ENCODE measurements around the gene CLIP2. TPM values are rescaled to one million over a fixed set of nuclear protein-coding genes. Genes with fewer than 3 reads are reported as not detected.

The CLIP2 gene
- total RNA-seq, 1 donor, result 11.9 TPM

DNA sequence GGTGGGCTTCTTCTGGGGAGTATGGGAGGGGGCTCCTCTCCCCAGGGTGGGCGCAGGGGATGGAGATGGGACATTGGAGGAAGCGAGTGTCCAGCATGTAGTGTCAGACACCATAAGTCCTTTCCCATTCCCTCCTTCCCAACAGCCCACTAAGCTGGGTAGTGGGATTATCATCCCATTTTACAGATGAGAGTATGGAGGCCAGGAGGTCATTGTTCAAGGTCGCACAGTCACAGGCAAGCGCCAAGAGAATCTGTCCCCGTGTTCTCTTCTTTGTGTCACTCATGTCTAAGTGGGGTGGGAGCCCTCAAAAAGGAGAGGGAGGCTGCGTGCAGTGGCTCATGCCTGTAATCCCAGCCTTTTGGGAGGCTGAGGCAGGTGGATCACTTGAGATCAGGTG, 64.8 kb downstream of the CLIP2 start:
- no peaks in the 10 kb centered on the region for H3K4me1 ChIP-seq (ENCODE audit: insufficient read depth, low read length)
- no peaks in the 10 kb centered on the region for H3K27me3 ChIP-seq (ENCODE audit: insufficient read depth, low read length)
- no peaks in the 10 kb centered on the region for H3K9me3 ChIP-seq (ENCODE audit: low read depth, low read length)
- no peak overlapping the region for H3K4me3 ChIP-seq (ENCODE audit: low read length)

DNA sequence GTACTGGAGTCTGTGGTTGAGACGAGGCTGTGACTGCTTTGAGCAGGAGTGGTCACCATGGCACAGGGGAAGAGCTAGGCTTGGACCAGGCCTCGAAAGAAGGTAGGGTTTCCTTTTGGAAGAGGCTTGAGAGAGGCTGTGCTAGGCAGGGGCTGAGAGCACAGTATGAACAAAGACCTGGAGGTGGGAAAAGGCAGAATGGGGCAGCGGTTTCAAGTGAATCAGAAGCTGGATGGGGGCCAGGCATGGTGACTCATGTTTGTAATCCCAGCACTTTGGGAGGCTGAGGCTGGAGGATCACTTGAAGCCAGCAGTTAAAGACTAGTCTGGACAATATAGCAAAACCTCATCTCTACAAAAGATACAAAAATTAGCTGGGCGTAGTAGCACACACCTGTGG, 65.9 kb downstream of the CLIP2 start:
- no peaks in the 10 kb centered on the region for H3K27me3 ChIP-seq (ENCODE audit: insufficient read depth, low read length)
- no peak overlapping the region for H3K4me3 ChIP-seq (ENCODE audit: low read length)
- no peaks in the 10 kb centered on the region for H3K4me1 ChIP-seq (ENCODE audit: insufficient read depth, low read length)
- no peaks in the 10 kb centered on the region for H3K9me3 ChIP-seq (ENCODE audit: low read depth, low read length)

DNA sequence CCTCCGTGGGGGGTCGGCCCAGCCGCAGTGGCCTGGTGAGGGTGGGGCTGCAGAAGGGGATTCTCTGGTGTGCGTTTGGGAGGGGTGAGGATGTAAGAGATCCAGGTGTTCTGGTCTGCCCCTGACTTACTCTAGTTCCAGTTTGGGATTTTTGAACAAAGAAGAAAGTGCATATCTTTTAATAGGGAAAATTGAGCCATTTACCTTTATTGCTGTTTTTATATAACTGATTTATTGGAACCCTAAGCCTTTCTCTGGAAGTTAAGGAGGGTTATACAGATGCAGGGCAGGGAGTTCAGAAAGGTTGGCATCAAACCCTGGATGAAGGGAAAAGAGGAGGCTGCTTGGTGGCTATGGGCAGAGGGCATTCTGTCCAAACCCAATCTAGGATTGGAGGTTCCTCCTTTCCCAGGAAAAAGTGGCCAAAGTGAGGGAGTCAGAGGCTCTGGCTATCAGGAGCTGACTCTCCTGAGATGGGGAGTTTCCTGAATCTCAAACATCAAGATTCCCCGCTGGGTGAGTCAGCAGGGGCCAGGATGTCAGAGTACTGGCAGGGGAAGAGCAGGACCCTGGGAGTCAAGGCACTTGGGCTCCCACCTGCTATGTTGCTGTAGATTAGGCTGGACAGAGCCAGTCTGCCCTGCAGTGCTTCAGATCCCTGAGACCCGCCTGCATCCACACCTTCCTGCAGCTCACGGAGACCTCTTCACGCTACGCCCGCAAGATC, 67.5 kb downstream of the CLIP2 start:
- Histone ChIP-seq H3K4me3 (ENCODE audit: low read length) (no peak overlapping the region), H3K9me3 (ENCODE audit: low read depth, low read length) (no peaks in the 10 kb centered on the region), H3K4me1 (ENCODE audit: insufficient read depth, low read length) (no peaks in the 10 kb centered on the region)

DNA sequence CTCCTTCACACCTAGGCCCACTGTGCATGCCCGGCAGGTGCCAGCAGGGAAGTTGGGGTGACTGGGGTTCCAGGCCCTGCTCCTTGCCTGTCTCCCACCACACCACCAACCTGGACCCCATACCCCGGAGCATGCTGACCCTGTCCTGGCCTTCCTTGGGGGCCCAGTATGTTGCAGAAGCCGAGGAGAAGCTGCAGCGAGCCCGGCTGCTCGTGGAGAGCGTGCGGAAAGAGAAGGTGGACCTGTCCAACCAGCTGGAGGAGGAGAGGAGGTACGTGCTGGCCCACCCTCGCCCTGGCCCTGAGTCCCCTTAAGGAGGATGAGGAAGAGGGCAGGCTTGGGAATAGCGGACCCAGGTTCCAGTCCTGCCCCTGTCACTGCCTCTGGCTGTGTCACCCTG, 70.8 kb downstream of the CLIP2 start:
- no peaks in the 10 kb centered on the region for H3K27me3 ChIP-seq (ENCODE audit: insufficient read depth, low read length)
- H3K4me3 ChIP-seq (ENCODE audit: low read length), result no peak overlapping the region
- H3K9me3 ChIP-seq (ENCODE audit: low read depth, low read length), result no peaks in the 10 kb centered on the region
- no peaks in the 10 kb centered on the region for H3K4me1 ChIP-seq (ENCODE audit: insufficient read depth, low read length)

More for the DNA sequence above, 67.5 kb downstream of the CLIP2 start:
- H3K27me3 ChIP-seq (ENCODE audit: insufficient read depth, low read length), result no peaks in the 10 kb centered on the region

DNA sequence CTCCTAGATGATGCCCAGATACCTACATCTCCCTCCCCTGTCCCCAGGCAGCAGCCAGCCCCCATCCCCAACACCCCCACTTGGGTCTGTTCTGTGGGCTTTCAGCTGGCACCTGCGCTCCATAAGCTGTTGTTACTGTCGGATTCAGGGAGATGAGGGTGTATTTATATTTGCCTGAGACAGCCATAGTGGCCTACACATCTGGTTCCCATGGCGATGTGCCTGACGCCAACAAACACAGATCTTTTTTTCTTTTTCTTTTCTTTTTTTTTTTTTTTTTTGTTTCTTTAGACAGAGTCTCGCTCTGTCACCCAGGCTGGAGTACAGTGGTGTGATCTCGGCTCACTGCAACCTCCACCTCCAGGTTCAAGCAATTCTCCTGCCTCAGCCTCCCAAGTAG, 73.1 kb downstream of the CLIP2 start:
- no peaks in the 10 kb centered on the region for H3K4me1 ChIP-seq (ENCODE audit: insufficient read depth, low read length)
- H3K27me3 ChIP-seq (ENCODE audit: insufficient read depth, low read length), result no peaks in the 10 kb centered on the region
- no peaks in the 10 kb centered on the region for H3K9me3 ChIP-seq (ENCODE audit: low read depth, low read length)
- H3K4me3 ChIP-seq (ENCODE audit: low read length), result no peak overlapping the region

DNA sequence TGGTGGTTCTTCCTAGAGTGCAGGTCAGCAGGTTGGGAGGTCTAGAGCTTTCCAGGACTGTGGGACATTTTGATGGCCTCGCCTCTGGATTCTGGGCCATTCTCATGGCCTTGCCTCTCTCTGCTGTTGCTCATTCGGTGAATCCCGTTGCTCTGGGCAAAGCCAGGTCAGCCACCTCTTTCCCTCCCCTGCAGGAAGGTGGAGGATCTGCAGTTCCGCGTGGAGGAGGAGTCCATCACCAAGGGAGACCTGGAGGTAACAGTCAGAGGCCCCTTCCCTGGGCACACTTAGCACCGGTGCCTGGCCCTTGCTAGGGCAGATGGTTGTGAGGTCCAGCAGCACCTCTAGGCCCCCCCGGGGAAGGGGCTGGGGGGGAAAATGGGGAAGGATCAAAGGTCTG, 74.9 kb downstream of the CLIP2 start:
- no peaks in the 10 kb centered on the region for H3K4me1 ChIP-seq (ENCODE audit: insufficient read depth, low read length)

DNA sequence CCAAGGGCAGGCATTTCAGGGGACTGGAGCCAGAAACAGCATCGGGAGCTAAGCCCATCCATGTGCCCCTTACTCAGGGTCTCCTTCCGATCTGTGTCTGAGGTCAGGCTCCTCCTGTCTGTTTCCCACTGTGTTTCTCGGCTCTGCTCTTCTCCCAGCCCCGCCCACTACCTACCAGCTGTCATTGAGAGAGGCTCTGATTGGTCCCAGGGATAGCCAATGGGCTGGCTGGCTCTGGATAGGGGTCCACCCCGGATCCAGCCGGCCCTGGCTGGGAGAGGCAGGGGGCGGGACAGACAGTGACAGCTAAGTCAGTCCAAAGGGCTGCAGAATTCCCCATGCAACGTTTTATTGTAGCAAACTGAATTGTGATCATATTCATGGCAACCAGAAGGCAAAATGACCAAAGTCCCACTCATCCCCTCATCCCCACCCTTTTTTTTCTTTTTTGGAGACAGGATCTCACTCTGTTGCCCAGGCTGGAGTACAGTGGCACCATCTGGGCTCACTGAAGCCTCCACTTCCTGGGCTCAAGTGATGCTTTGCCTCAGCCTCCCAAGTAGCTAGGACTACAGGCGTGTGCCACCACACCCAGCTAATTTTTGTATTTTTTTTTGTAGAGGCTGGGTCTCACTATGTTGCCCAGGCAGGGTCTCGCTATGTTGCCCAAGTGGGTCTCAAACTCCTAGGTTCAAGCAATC, 76.3 kb downstream of the CLIP2 start:
- Histone ChIP-seq H3K4me3 (ENCODE audit: low read length) (no peak overlapping the region), H3K27me3 (ENCODE audit: insufficient read depth, low read length) (no peaks in the 10 kb centered on the region), H3K4me1 (ENCODE audit: insufficient read depth, low read length) (no peaks in the 10 kb centered on the region), H3K9me3 (ENCODE audit: low read depth, low read length) (no peaks in the 10 kb centered on the region)

More for the DNA sequence above, 74.9 kb downstream of the CLIP2 start:
- H3K4me3 ChIP-seq (ENCODE audit: low read length), result no peak overlapping the region
- no peaks in the 10 kb centered on the region for H3K9me3 ChIP-seq (ENCODE audit: low read depth, low read length)
- H3K27me3 ChIP-seq (ENCODE audit: insufficient read depth, low read length), result no peaks in the 10 kb centered on the region

DNA sequence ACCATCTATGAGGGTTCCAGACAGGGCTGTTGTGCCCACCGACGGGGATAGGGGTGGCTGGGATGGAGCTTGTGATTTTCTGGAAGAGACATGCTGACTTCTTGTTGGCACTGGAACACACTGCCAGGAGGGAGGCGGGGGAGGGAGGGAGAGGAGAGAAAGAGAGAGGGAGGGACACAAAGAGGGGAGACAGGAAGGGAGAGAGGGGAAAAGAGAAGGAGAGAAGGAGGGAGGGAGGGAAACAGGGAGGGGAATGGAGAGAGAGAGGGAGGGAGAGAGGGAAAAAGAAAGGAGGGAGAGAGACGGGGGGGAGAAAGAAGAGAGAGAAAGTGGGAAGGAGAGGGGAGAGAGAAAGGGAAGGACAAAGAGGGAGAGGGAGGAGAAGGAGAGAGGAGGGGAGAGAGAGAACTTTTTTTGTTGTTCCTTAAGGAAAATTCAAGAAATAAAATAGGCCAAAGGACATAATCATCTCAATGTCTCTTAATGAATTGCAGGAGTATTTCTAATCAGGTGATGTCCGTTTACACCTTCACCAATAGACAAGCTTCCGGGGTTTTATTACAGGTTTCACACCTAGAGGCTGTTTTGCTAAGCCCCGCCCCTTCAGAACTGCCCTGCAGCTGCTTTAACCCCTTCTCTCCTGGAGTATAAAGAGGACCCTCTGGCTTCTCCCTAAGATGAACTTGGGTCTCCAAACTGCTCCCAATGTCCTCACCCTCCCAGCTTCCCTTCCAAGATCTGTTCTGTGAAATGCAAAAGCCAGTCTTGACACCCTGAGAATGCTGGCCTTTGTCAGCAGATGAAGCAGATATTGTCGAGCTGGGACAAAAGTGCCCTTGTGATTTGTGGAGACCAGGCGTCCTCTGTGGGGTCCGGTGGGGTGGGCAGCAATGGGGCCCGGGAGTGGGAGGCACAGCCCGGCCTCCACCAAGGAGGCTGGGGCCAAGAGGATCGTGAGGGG, 82.5 kb downstream of the CLIP2 start:
- no peaks in the 10 kb centered on the region for H3K4me1 ChIP-seq (ENCODE audit: insufficient read depth, low read length)
- H3K27me3 ChIP-seq (ENCODE audit: insufficient read depth, low read length), result no peaks in the 10 kb centered on the region
- H3K9me3 ChIP-seq (ENCODE audit: low read depth, low read length), result no peaks in the 10 kb centered on the region
- no peak overlapping the region for H3K4me3 ChIP-seq (ENCODE audit: low read length)

DNA sequence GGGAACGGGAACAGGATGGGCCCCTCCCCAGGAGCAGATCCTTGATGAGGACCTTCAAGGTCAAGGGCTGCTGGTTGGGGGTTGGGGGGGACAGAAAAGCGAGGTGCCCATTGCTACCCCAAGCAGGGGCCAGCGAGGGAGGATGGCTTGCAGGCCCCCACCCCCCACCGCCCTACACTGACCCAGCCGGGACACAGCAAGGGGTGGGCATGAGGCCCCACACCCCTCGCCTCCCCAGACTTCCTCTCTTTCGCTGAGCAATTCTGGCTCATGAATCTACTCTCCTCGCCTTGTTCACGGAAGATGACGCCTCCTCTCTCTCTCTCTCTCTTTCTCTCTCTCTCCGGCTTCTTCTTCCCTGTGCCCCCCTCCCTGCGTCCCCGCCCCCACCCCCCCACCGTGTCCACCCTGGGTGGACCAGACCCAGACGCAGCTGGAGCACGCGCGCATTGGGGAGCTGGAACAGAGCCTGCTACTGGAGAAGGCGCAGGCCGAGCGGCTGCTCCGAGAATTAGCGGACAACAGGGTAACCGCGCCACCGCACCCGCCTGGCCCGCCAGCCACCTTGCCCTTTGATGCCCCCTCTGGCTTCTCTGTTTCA, 83.4 kb downstream of the CLIP2 start:
- Histone ChIP-seq H3K4me1 (ENCODE audit: insufficient read depth, low read length) (no peaks in the 10 kb centered on the region), H3K27me3 (ENCODE audit: insufficient read depth, low read length) (no peaks in the 10 kb centered on the region), H3K4me3 (ENCODE audit: low read length) (no peak overlapping the region), H3K9me3 (ENCODE audit: low read depth, low read length) (no peaks in the 10 kb centered on the region)

DNA sequence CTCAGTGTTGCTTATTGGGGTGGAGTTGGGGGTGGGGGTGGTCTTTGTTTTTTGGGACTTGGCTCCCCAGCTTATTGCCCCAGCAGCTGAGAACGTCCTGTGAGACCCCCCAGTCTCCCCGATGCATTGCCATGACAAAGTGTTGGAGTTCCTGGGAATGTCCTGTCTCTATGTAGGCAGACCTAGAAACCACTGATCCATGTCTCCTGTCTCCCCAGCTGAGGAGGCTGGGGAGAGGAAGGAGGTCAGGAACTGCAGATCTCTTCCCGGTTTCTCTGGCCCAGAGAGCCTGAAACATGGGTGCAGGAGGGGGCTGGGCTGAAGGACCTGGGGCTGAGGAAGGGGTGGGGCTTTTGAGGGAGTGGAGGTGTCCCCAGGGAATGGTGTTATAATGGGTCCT, 84.3 kb downstream of the CLIP2 start:
- Histone ChIP-seq H3K4me3 (ENCODE audit: low read length) (no peak overlapping the region), H3K9me3 (ENCODE audit: low read depth, low read length) (no peaks in the 10 kb centered on the region), H3K27me3 (ENCODE audit: insufficient read depth, low read length) (no peaks in the 10 kb centered on the region), H3K4me1 (ENCODE audit: insufficient read depth, low read length) (no peaks in the 10 kb centered on the region)

DNA sequence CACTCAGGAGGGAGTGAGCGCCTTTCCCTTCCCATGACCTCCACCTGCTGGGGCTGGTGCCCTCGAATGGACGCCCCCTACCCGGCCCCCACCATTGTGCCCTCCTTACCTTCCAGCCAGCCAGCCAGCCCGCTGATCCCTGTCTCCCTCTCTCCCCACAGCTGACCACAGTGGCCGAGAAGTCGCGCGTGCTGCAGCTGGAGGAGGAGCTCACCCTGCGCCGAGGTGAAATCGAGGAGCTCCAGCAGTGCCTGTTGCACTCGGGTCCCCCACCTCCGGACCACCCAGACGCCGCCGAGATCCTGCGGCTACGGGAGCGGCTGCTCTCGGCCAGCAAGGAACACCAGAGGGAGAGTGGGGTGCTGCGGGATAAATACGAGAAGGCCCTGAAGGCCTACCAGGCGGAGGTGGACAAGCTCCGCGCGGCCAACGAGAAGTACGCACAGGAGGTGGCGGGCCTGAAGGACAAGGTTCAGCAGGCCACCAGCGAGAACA, 86.6 kb downstream of the CLIP2 start:
- Histone ChIP-seq H3K9me3 (ENCODE audit: low read depth, low read length) (no peaks in the 10 kb centered on the region), H3K4me1 (ENCODE audit: insufficient read depth, low read length) (no peaks in the 10 kb centered on the region), H3K4me3 (ENCODE audit: low read length) (no peak overlapping the region), H3K27me3 (ENCODE audit: insufficient read depth, low read length) (no peaks in the 10 kb centered on the region)

DNA sequence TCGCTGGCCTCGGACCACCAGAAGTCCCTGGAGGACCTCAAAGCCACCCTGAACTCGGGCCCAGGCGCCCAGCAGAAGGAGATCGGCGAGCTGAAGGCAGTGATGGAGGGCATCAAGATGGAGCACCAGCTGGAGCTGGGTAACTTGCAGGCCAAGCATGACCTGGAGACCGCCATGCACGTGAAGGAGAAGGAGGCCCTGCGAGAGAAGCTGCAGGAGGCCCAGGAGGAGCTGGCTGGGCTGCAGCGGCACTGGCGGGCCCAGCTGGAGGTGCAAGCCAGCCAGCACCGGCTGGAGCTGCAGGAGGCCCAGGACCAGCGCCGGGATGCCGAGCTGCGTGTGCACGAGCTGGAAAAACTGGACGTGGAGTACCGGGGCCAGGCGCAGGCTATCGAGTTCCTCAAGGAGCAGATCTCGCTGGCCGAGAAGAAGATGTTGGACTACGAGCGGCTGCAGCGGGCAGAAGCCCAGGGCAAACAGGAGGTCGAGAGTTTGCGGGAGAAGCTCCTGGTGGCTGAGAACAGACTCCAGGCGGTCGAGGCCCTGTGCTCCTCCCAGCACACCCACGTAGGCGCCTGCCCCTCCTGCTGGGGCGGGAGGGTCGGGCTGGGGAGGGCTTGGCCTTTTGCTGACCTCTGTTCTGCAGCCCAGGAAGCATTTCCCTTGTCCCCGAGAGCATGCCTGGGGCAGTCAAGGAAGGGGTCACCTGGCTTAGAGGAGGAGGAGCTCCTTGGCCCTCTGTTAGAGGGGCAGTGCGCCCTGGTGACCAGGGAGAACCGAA, 87.2 kb downstream of the CLIP2 start:
- H3K4me1 ChIP-seq (ENCODE audit: insufficient read depth, low read length), result no peaks in the 10 kb centered on the region
- H3K9me3 ChIP-seq (ENCODE audit: low read depth, low read length), result no peaks in the 10 kb centered on the region
- no peak overlapping the region for H3K4me3 ChIP-seq (ENCODE audit: low read length)
- H3K27me3 ChIP-seq (ENCODE audit: insufficient read depth, low read length), result no peaks in the 10 kb centered on the region

DNA sequence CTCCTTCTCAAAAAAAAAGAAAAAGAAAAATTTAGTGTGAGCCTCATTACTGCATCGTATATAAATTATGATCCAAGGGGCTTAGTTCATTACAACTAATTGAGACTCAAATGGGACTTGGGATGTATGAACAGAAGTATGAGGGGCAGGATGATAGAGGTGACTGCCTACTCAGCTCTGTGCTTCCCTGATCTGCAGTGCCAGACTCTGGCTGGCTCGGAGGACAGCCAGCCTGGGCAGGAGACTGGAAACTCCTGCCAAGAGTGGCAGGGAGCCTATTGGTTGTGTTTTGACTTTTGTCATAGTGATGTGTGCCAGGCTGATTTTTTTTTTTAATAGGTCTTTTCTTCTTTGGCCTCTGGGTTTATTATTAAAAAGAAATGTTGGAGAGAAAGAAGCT, 90.7 kb downstream of the CLIP2 start:
- H3K4me1 ChIP-seq (ENCODE audit: insufficient read depth, low read length), result no peaks in the 10 kb centered on the region
- no peaks in the 10 kb centered on the region for H3K27me3 ChIP-seq (ENCODE audit: insufficient read depth, low read length)

DNA sequence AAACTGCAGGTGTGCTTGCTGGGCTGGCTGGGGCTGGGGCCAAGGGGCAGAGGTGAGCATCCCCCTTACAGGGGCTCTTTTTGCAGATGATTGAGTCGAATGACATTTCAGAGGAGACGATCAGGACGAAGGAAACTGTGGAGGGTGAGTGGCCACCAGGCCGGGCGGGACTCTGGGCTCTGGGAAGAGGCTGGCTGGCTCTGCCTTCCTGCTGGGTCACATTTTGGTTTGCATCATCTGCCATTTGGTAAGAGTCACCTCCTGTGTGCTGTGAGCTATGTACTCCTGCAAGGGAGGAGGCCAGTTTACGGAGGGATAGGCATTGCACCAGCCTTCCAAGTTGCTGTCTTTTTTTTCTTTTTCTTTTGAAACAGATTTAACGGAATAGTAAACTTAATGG, 91.5 kb downstream of the CLIP2 start:
- Histone ChIP-seq H3K9me3 (ENCODE audit: low read depth, low read length) (no peaks in the 10 kb centered on the region), H3K4me3 (ENCODE audit: low read length) (no peak overlapping the region), H3K4me1 (ENCODE audit: insufficient read depth, low read length) (no peaks in the 10 kb centered on the region), H3K27me3 (ENCODE audit: insufficient read depth, low read length) (no peaks in the 10 kb centered on the region)

More for the DNA sequence above, 90.7 kb downstream of the CLIP2 start:
- no peaks in the 10 kb centered on the region for H3K9me3 ChIP-seq (ENCODE audit: low read depth, low read length)
- no peak overlapping the region for H3K4me3 ChIP-seq (ENCODE audit: low read length)

Measured in mononuclear cell (primary cell).